Transverse colon (tissue), 3 donors: Measurements from ENCODE around the gene PPFIBP2.
"Not testable (repeated sequence)": the region's sequence is repeated elsewhere in the genome, so short reads cannot be mapped to it uniquely, and the experiment has no call there.

Experiments used
- CTCF ChIP-seq, 5 experiments: fragments of 200-600 bp in 3 of 5; fragments of 450-650 bp in 2 of 5; sonication (generic) in 3 of 5; IDR thresholded peaks; 1 replicate in 2 of 5; 2 replicates in 3 of 5; pipeline ENCODE4 v1.5.1; 2016 to 2017; ENCODE audit warnings: antibody characterized with exemption in 5 of 5, inconsistent platforms in 3 of 5, mild to moderate bottlenecking in 2 of 5, moderate library complexity in 1 of 5
- EP300 ChIP-seq: sonication (generic); formaldehyde crosslinking; IDR thresholded peaks from one replicate; pipeline ENCODE4 v1.6.1; 2017; ENCODE audit warnings: antibody characterized with exemption, low read depth

- not testable (repeated sequence) for TF ChIP-seq CTCF (IDR thresholded peaks at IDR 0.05); EP300
These were observed 149.7 kb downstream of the PPFIBP2 start for GRCh38 chr11:7663531-7663930.
